Measurements from ENCODE around the gene LAMC2.

LAMC2 gene

DNA sequence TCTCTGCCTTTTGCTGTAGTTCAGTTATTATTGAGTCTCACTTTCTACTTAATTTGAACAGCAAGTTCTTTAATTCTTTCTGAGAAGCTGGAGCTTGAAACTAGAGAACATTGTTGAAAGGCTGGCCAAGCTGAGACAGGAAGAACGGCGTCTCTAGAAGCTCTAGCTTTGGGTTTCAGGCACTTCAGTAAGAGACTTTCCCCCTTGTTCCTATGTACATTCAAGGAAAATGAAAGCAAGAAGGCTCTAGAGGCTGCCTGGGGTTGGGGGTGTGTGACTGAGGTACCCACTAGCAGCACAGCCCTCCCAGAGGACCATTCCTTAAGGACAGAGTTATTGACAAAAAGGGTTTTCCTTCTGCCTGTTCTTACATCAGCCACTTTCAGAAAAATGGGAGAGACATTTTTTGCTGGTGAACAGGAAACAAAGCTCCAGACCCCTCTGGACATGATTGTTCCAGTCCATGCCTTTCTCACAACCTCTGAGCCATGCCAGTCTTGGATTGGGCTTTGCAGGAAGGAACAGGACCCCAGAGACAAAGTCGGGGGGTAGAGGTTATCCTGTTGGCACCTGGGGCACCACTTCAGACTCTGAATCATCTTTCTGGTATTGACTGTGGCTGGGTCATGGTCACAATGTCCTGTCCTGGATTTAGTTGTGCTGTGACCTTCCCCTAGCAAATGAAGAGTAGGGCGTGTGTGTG lies 63.1 kb downstream of the LAMC2 start:
- TF ChIP-seq, protein P1, sequence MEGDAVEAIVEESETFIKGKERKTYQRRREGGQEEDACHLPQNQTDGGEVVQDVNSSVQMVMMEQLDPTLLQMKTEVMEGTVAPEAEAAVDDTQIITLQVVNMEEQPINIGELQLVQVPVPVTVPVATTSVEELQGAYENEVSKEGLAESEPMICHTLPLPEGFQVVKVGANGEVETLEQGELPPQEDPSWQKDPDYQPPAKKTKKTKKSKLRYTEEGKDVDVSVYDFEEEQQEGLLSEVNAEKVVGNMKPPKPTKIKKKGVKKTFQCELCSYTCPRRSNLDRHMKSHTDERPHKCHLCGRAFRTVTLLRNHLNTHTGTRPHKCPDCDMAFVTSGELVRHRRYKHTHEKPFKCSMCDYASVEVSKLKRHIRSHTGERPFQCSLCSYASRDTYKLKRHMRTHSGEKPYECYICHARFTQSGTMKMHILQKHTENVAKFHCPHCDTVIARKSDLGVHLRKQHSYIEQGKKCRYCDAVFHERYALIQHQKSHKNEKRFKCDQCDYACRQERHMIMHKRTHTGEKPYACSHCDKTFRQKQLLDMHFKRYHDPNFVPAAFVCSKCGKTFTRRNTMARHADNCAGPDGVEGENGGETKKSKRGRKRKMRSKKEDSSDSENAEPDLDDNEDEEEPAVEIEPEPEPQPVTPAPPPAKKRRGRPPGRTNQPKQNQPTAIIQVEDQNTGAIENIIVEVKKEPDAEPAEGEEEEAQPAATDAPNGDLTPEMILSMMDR (IDR thresholded peaks at IDR 0.05; ENCODE audit: low read depth, low read length, missing control alignments), result no peak
- no peak for DNase-seq (ENCODE audit: low read depth)
- H3K4me3 ChIP-seq (ENCODE audit: low read depth, low read length), result no peak overlapping the region

DNA sequence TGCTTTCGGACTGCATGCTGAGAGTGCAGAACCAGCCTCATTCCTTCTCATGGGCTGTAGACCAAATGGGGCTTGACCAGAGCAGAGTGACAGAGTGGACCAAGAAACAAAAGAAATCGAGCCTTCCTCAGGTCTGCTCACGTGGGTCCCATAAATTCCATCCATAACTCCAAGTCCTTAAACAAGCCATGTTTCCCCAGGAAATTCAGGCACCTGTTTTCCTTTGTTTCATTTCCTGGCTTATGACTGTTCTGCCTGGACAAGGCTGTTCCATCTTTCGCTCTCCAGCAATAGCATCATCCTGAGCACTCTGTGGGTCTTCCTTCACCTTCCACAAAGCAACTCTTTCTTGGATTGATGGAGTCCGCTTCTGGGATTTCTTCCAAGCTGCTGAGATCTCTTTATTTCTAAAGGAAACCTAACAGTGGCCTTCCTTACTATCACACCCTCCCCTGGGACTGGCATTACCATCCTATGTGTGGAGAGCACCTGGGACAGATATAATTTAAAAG lies 63.9 kb downstream of the LAMC2 start:
- DNase-seq (ENCODE audit: low read depth), result no peak
- TF ChIP-seq, protein P1 (IDR thresholded peaks at IDR 0.05; ENCODE audit: low read depth, low read length, missing control alignments), result no peak

DNA sequence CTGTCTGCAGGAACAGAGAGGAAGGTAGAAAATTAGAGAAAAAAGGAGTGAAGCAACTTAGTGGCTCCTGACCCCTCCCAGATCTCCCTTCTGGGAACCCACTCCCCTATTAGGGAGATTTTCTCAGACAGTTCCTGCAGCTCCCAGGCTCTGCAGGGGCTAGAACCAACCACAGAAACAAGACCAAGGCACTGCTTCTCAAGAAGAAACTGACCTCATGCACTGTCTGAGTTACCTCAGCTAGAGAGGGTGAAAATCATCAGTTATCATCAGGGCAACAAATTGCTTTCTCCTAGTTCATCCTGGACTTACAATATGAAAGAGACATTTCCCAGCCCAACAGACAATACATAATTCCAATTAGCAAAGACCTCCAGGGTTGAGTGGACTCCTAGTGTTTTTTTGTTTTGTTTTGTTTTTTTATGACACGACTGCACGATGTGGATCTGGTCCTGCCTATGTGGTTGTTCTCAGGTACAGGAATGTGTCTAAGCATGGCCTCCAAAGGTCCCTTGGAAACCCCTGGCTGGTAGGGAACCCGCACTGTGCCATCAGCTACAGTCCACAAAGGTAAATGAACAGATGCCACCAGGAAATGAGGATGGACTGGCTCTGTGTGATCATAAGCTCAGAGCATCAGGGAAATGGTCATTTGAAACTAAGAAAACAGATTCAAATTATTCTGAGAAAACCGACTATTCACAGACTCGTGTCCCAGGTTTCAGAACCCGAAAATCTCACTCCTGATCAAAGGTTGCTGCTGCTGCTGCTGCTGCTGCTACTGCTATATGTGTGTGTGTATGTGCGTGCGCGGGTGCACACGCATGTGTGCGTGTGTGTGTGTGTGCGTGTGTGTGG lies 65.3 kb downstream of the LAMC2 start:
- TF ChIP-seq, protein P1 (IDR thresholded peaks at IDR 0.05; ENCODE audit: low read depth, low read length, missing control alignments), result no peak
- H3K4me3 ChIP-seq (ENCODE audit: low read depth, low read length), result no peak overlapping the region
- no peak for DNase-seq (ENCODE audit: low read depth)

More for the DNA sequence above, 63.9 kb downstream of the LAMC2 start:
- no peak overlapping the region for H3K4me3 ChIP-seq (ENCODE audit: low read depth, low read length)

DNA sequence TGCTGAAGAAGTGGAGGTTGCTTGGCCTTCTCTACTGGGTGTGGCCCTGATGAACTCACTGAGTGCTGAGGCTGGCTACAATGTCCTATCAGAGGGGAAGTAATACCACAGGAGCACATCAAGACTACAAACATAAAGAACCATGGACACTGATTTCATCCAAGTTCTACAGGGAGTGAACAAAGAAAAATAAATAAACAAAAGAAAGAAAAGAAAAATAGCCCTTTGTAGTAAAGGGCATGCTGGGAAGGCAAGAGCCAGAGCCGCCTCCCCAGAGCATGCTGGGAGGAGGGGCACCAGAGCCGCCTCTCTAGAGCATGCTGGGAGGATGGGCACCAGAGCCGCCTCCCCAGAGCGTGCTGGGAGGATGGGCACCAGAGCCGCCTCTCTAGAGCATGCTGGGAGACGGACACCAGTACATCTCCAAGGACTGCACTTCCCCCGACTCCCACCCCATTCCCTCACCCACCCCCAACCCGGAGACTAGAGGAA lies 65.9 kb downstream of the LAMC2 start:
- TF ChIP-seq, protein P1 (IDR thresholded peaks at IDR 0.05; ENCODE audit: low read depth, low read length, missing control alignments), result no peak
- DNase-seq (ENCODE audit: low read depth), result no peak
- H3K4me3 ChIP-seq (ENCODE audit: low read depth, low read length), result no peak overlapping the region

DNA sequence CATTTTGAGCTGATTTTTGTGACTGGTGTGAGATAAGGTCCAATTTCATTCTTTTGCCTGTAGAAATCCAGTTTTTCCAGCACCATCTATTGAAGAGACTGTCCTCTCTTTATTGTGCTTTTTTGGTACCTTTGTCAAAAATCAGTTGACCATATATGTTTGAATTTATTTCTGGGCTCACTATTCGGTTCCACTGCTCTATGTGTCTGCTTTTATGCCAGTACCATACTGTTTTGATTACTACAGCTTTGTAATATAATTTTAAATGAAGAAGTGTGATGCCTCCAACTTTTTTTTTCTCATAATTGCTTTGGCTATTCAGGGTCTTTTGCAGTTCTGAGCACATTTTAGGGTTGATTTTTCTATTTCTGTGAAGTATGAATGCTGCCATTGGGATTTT lies 69.0 kb downstream of the LAMC2 start:
- no peak for DNase-seq (ENCODE audit: low read depth)
- TF ChIP-seq, protein P1 (IDR thresholded peaks at IDR 0.05; ENCODE audit: low read depth, low read length, missing control alignments), result no peak
- H3K4me3 ChIP-seq (ENCODE audit: low read depth, low read length), result no peak overlapping the region

DNA sequence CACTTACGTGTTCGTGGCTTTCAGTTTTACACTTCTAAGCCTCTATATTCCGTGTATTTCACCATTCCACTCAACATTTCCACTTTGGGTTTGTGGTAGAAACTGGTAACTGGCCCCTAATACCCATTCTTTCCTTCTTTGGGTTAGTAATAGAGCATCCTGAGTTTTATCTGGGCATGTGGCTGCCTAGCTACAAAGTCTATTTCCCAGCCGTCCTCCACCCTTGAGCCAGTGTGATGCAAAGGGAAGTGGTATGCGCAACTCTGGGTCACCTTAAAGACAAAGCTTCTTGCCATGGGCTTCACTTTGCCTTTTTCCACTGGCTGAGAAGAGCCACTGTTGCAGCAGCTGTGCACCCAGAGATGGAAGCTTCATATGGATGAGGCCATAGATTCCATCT lies 73.9 kb downstream of the LAMC2 start:
- DNase-seq (ENCODE audit: low read depth), result no peak
- TF ChIP-seq, protein P1 (IDR thresholded peaks at IDR 0.05; ENCODE audit: low read depth, low read length, missing control alignments), result no peak
- no peak overlapping the region for H3K4me3 ChIP-seq (ENCODE audit: low read depth, low read length)
